ENCODE results near the gene GRIFIN.

GRIFIN gene

DNA sequence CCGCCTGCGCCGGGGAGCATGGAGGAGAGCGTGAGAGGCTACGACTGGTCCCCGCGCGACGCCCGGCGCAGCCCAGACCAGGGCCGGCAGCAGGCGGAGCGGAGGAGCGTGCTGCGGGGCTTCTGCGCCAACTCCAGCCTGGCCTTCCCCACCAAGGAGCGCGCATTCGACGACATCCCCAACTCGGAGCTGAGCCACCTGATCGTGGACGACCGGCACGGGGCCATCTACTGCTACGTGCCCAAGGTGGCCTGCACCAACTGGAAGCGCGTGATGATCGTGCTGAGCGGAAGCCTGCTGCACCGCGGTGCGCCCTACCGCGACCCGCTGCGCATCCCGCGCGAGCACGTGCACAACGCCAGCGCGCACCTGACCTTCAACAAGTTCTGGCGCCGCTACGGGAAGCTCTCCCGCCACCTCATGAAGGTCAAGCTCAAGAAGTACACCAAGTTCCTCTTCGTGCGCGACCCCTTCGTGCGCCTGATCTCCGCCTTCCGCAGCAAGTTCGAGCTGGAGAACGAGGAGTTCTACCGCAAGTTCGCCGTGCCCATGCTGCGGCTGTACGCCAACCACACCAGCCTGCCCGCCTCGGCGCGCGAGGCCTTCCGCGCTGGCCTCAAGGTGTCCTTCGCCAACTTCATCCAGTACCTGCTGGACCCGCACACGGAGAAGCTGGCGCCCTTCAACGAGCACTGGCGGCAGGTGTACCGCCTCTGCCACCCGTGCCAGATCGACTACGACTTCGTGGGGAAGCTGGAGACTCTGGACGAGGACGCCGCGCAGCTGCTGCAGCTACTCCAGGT lies 43.1 kb downstream of the GRIFIN start:
- no peak for FAIRE-seq

DNA sequence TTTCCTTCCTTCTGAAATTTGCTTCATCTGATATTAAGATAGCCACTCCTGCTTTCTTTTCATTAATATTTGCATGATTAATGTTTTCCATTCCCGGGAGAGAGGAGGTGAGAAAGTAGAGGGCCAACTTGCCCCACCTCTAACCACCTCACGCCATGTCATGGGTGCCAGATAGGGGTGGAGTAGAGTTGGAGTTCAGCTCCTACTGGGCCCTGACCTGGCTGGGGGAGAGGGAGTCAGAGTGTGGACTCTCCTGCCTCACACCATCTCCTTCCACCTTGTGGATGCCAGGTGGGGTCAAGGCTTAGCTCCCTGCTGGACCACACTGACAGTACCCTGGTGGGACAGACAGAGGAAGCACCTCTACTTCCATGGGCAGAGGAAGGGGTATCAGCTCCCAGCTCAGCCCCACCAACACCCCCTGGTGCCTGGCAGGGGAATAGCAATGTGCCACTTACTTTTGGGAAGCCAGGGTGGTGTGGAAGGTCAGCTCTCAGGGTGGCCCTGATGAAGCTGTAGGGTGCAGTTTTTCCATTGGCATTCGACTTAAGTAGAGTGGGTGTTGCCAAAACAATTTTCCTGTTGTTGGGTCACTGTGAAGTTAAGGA lies 44.8 kb downstream of the GRIFIN start:
- FAIRE-seq, result no peak

DNA sequence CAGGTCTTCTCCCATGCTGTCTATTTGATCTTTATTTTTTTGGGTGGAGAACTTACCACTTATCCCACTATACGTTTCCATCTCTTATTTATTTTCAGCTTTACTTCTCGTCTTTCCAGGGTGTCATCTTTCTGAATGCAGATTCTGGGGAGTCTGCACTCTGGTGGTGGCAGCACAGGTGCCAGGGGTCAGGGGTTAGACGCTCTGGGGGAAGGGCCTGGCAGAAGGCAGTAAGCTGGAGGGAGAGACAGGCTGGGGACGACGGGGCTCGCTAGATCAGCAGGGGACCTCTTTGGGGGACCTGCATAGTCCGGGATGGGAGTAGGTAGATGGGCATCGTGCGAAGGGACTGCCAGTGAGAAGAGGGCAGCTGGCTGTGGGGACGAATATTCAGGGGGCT lies 50.4 kb downstream of the GRIFIN start:
- no peak for FAIRE-seq

Data from A204.1 (cell line).